Fibroblast of lung (primary cell): ENCODE results near the gene CRMP1.
A peak's percentile ranks its signal among the peaks of the same experiment; 100 is the strongest.

Experiments
- EZH2 ChIP-seq: IDR thresholded peaks from 2 replicates; pipeline ENCODE4 v1.5.1; 2012; ENCODE audit warnings: low read length, control low read depth, mild to moderate bottlenecking; ENCODE audit errors: missing control alignments
- TF ChIP-seq, protein P1 (sequence below), 2 donors: IDR thresholded peaks in 1 of 2; conservative IDR thresholded peaks in 1 of 2; 1 replicate in 1 of 2; 2 replicates in 1 of 2; pipeline ENCODE4 v1.5.1; 2011 to 2012; ENCODE audit warnings: low read length in 2 of 2, control low read depth in 1 of 2, inconsistent platforms in 1 of 2, low read depth in 1 of 2, mild to moderate bottlenecking in 1 of 2

DNA sequence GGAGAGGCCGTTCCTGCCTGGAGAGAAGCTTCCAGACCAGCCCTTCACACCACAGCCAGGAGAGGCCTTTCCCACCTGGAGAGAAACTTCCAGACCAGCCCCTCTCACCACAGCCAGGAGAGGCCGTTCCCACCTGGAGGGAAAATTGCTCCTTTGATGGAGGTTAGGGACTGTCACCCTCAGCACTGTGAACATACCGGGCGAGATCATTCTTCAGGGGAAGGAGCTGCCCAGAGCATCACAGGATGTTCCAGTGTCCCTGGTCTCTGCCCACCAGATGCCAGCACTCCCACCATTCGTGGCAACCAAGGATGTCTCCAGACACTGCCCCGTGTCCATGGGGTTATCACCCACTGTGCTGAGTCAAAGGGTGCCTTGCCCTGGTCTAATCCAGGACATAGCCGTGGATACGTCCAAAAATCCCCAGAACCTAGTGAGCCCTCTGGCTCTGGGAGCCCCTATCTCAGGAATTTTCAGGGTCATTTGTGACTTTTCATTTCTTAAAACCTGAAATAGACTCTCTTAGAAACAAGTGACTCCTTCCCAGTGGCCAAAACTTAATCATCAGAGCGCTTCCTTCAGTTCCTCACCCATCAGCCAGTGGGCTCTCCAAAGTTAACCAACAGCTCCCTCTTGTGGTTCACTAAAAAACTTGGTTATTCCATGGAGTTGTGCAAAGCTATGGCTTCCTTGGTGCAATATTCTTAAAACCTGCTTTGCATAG is 80.2 kb downstream of the CRMP1 start:
- TF ChIP-seq, protein P1, sequence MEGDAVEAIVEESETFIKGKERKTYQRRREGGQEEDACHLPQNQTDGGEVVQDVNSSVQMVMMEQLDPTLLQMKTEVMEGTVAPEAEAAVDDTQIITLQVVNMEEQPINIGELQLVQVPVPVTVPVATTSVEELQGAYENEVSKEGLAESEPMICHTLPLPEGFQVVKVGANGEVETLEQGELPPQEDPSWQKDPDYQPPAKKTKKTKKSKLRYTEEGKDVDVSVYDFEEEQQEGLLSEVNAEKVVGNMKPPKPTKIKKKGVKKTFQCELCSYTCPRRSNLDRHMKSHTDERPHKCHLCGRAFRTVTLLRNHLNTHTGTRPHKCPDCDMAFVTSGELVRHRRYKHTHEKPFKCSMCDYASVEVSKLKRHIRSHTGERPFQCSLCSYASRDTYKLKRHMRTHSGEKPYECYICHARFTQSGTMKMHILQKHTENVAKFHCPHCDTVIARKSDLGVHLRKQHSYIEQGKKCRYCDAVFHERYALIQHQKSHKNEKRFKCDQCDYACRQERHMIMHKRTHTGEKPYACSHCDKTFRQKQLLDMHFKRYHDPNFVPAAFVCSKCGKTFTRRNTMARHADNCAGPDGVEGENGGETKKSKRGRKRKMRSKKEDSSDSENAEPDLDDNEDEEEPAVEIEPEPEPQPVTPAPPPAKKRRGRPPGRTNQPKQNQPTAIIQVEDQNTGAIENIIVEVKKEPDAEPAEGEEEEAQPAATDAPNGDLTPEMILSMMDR (conservative IDR thresholded peaks at IDR 0.05 in 1 of 2, IDR thresholded peaks at IDR 0.05 in 1 of 2; ENCODE audit: low read depth in 1 of 2, low read length in 2 of 2), result peak; percentile 68 to 79
- TF ChIP-seq EZH2, result no peak
